NOMO-1 treated with dmso at 0.1 percent for 144 hours (cell line): ENCODE measurements around the gene PLSCR5.

Source experiments
- DNase-seq: peaks from one replicate; lab custom pipeline; 2025; ENCODE audit not compliant: unreplicated experiment; lab: John Stamatoyannopoulos, UW

PLSCR5 gene

GRCh38 chr3:146544929-146545528 is 60.1 kb downstream of the PLSCR5 start:
- DNase-seq = no peak

- peak; percentile 98 for DNase-seq
Measured at GRCh38 chr3:146544002-146544928, 60.9 kb downstream of the PLSCR5 start, which contains the start of gene PLSCR1. PLSCR1 (minus strand) TSS chr3:146544607; CDS start chr3:146536552, 8,055 bp downstream.

GRCh38 chr3:146543461-146544001 is 61.6 kb downstream of the PLSCR5 start:
- no peak for DNase-seq

- no peak for DNase-seq
Measured at GRCh38 chr3:146542978-146543377, 62.2 kb downstream of the PLSCR5 start.

GRCh38 chr3:146542179-146542578 is 63.0 kb downstream of the PLSCR5 start:
- no peak for DNase-seq

GRCh38 chr3:146540978-146541377 is 64.2 kb downstream of the PLSCR5 start:
- DNase-seq = no peak

GRCh38 chr3:146540236-146540635 is 64.9 kb downstream of the PLSCR5 start:
- no peak for DNase-seq

- no peak for DNase-seq
Measured at GRCh38 chr3:146539315-146539714, 65.8 kb downstream of the PLSCR5 start.

GRCh38 chr3:146537603-146538002 is 67.5 kb downstream of the PLSCR5 start:
- no peak for DNase-seq

- no peak for DNase-seq
Measured at GRCh38 chr3:146536681-146537080, 68.5 kb downstream of the PLSCR5 start.
